GM18868 (cell line): Measurements from ENCODE around the gene FAM124A.

Experiments used
- ATAC-seq: cut with Tn5 transposase; IDR thresholded peaks from one replicate; pipeline ENCODE4 v1.9.1; 2021; ENCODE audit warnings: mild to moderate bottlenecking, moderate library complexity; ENCODE audit not compliant: unreplicated experiment

The FAM124A gene

GRCh38 chr13:51331354-51331861, 109.2 kb downstream of the FAM124A start:
- peak; percentile 65 for ATAC-seq

GRCh38 chr13:51332566-51333361, 110.6 kb downstream of the FAM124A start:
- no peak for ATAC-seq

DNA sequence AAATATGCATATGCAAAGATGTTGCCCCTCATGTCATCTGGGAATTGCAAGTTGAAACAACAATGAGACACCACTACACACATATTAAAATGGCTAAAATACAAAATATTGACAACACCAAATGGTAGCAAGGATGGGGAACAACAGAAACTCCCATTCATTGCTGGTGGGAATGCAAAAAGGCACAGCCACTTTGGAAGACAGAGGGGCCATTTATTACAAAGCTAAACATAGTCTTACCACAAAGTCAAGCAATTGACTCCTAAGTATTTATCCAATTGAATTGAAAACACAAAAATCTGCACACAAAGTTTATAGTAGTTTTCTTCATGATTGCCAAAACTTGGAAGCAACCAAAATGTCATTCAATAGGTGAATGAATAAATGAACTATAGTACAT, 111.2 kb downstream of the FAM124A start:
- no peak for ATAC-seq

- no peak for ATAC-seq
These were observed 111.6 kb downstream of the FAM124A start for GRCh38 chr13:51333826-51334225.
